Measurements from ENCODE around the gene LTBP1.

GRCh38 chr2:33100921-33101320, 154.2 kb downstream of the LTBP1 start:
- TF ChIP-seq, protein P1, sequence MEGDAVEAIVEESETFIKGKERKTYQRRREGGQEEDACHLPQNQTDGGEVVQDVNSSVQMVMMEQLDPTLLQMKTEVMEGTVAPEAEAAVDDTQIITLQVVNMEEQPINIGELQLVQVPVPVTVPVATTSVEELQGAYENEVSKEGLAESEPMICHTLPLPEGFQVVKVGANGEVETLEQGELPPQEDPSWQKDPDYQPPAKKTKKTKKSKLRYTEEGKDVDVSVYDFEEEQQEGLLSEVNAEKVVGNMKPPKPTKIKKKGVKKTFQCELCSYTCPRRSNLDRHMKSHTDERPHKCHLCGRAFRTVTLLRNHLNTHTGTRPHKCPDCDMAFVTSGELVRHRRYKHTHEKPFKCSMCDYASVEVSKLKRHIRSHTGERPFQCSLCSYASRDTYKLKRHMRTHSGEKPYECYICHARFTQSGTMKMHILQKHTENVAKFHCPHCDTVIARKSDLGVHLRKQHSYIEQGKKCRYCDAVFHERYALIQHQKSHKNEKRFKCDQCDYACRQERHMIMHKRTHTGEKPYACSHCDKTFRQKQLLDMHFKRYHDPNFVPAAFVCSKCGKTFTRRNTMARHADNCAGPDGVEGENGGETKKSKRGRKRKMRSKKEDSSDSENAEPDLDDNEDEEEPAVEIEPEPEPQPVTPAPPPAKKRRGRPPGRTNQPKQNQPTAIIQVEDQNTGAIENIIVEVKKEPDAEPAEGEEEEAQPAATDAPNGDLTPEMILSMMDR (IDR thresholded peaks at IDR 0.05; ENCODE audit: insufficient read depth, low read length) = no peak
- TF ChIP-seq, protein P2, sequence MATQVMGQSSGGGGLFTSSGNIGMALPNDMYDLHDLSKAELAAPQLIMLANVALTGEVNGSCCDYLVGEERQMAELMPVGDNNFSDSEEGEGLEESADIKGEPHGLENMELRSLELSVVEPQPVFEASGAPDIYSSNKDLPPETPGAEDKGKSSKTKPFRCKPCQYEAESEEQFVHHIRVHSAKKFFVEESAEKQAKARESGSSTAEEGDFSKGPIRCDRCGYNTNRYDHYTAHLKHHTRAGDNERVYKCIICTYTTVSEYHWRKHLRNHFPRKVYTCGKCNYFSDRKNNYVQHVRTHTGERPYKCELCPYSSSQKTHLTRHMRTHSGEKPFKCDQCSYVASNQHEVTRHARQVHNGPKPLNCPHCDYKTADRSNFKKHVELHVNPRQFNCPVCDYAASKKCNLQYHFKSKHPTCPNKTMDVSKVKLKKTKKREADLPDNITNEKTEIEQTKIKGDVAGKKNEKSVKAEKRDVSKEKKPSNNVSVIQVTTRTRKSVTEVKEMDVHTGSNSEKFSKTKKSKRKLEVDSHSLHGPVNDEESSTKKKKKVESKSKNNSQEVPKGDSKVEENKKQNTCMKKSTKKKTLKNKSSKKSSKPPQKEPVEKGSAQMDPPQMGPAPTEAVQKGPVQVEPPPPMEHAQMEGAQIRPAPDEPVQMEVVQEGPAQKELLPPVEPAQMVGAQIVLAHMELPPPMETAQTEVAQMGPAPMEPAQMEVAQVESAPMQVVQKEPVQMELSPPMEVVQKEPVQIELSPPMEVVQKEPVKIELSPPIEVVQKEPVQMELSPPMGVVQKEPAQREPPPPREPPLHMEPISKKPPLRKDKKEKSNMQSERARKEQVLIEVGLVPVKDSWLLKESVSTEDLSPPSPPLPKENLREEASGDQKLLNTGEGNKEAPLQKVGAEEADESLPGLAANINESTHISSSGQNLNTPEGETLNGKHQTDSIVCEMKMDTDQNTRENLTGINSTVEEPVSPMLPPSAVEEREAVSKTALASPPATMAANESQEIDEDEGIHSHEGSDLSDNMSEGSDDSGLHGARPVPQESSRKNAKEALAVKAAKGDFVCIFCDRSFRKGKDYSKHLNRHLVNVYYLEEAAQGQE (IDR thresholded peaks at IDR 0.05; ENCODE audit: insufficient replicate concordance, low read depth) = no peak

Measured in HL-60 (cell line).